ENCODE measurements around the gene GDI2. TPM values are rescaled to one million over a fixed set of nuclear protein-coding genes. Genes with fewer than 3 reads are reported as not detected.

Gene GDI2
- total RNA-seq, 1 donor from 2014 or later = 173 TPM

- peaks cover 64 to 65% of the 10 kb centered on the region in 2 donors for H3K36me3 ChIP-seq
- no peaks in the 10 kb centered on the region for H3K9me3 ChIP-seq
- no peak overlapping the region for H3K27ac ChIP-seq
- H3K4me3 ChIP-seq = no peak overlapping the region
- H3K27me3 ChIP-seq = no peaks in the 10 kb centered on the region
- TF ChIP-seq CTCF (IDR thresholded peaks at IDR 0.05) = no peak
- H3K4me1 ChIP-seq = no peaks in the 10 kb centered on the region
- intact Hi-C loops (cut with DNase I) = no loop called here
- no peak for DNase-seq (ENCODE audit: low spot score in 2 of 2)
These were observed 54.3 kb downstream of the GDI2 start for GRCh38 chr10:5758927-5759326.

- no peak for TF ChIP-seq CTCF (IDR thresholded peaks at IDR 0.05)
- Histone ChIP-seq H3K9me3 (no peaks in the 10 kb centered on the region), H3K4me1 (no peaks in the 10 kb centered on the region), H3K27me3 (no peaks in the 10 kb centered on the region), H3K27ac (peak overlapping the region in 1 of 2 donors; percentile 9), H3K36me3 (peaks cover 56 to 58% of the 10 kb centered on the region in 2 donors), H3K4me3 (no peak overlapping the region)
- intact Hi-C loops (cut with DNase I) = no loop called here
- DNase-seq (ENCODE audit: low spot score in 2 of 2) = no peak
These were observed 55.3 kb downstream of the GDI2 start for GRCh38 chr10:5757766-5758517.

GRCh38 chr10:5752301-5752871 is 60.8 kb downstream of the GDI2 start:
- DNase-seq (ENCODE audit: low spot score in 2 of 2) = no peak
- H3K9me3 ChIP-seq = no peaks in the 10 kb centered on the region
- H3K27me3 ChIP-seq = no peaks in the 10 kb centered on the region
- no peak for TF ChIP-seq CTCF (IDR thresholded peaks at IDR 0.05)
- intact Hi-C loops (cut with DNase I) = no loop called here
- no peaks in the 10 kb centered on the region for H3K4me1 ChIP-seq
- H3K36me3 ChIP-seq = peaks cover 25 to 34% of the 10 kb centered on the region in 2 donors
- no peak overlapping the region for H3K4me3 ChIP-seq
- no peak overlapping the region for H3K27ac ChIP-seq

GRCh38 chr10:5751601-5752253 is 61.5 kb downstream of the GDI2 start:
- Histone ChIP-seq H3K36me3 (peaks cover 25 to 32% of the 10 kb centered on the region in 2 donors), H3K27me3 (no peaks in the 10 kb centered on the region), H3K9me3 (no peaks in the 10 kb centered on the region), H3K4me1 (no peaks in the 10 kb centered on the region), H3K27ac (no peak overlapping the region), H3K4me3 (no peak overlapping the region)
- intact Hi-C loops (cut with DNase I) = no loop called here
- DNase-seq (ENCODE audit: low spot score in 2 of 2) = no peak
- TF ChIP-seq CTCF (IDR thresholded peaks at IDR 0.05) = no peak

- Histone ChIP-seq H3K4me3 (no peak overlapping the region), H3K4me1 (no peaks in the 10 kb centered on the region), H3K9me3 (no peaks in the 10 kb centered on the region), H3K27me3 (no peaks in the 10 kb centered on the region), H3K36me3 (peaks cover 27 to 49% of the 10 kb centered on the region in 2 donors), H3K27ac (no peak overlapping the region)
- DNase-seq (ENCODE audit: low spot score in 2 of 2) = no peak
- intact Hi-C loops (cut with DNase I) = no loop called here
- no peak for TF ChIP-seq CTCF (IDR thresholded peaks at IDR 0.05)
These were observed 64.8 kb downstream of the GDI2 start for GRCh38 chr10:5748394-5748803.

Data from ascending aorta (tissue), 2 donors.